AG04450 (cell line): ENCODE data around the gene HS6ST3. TPM values are rescaled to one million over a fixed set of nuclear protein-coding genes. Genes with fewer than 3 reads are reported as not detected.

Source experiments
- CTCF ChIA-PET: fragments of 300-600, 350-600 bp; formaldehyde crosslinking; extraction: SDS; loops from one replicate; lab custom pipeline; 2022; ENCODE audit warnings: antibody characterized with exemption, inconsistent platforms; lab: Charles Lee
- POLR2A ChIA-PET: fragments of 350-600 bp; formaldehyde crosslinking; extraction: SDS; loops from one replicate; lab custom pipeline; 2021; ENCODE audit warnings: antibody characterized with exemption, inconsistent platforms; lab: Yijun Ruan, JAX
- DNase-seq: peaks from one replicate; pipeline ENCODE4 v3.0.0-alpha.2; 2011; ENCODE audit warnings: low read depth, low spot score
- H3K27ac ChIP-seq: one replicate; pipeline ENCODE4 v1.5.1; 2012; ENCODE audit warnings: low read depth, low read length, control low read depth
- H3K27me3 ChIP-seq: one replicate; pipeline ENCODE4 v1.6.0; 2012; ENCODE audit warnings: low read length; ENCODE audit not compliant: control insufficient read depth, insufficient read depth
- H3K4me3 ChIP-seq: 2 replicates; pipeline ENCODE4 v1.5.1; 2011; ENCODE audit warnings: mild to moderate bottlenecking, low read depth, low read length, control low read depth
- H3K9me3 ChIP-seq: 2 replicates; pipeline ENCODE4 v1.5.1; 2012; ENCODE audit warnings: low read length; ENCODE audit not compliant: control insufficient read depth, insufficient read depth
- CTCF ChIP-seq: IDR thresholded peaks from 2 replicates; pipeline ENCODE4 v1.5.1; 2011; ENCODE audit warnings: low read depth, low read length, control low read depth, inconsistent platforms
- polyA plus RNA-seq: library from polyadenylated mRNA; depleted of rRNA; stranded (reverse); fragments of >200 nt; gene quantifications from 2 replicates; pipeline ENCODE4 v1.2.3, GENCODE V29; 2011

Gene HS6ST3
- polyA plus RNA-seq, 1 experiment: not detected

- no peak for TF ChIP-seq CTCF
- H3K27me3 ChIP-seq: no peaks in the 10 kb centered on the region
- H3K9me3 ChIP-seq: peaks cover 5% of the 10 kb centered on the region; the same call in 1 of the 2 replicates
- POLR2A ChIA-PET: no interaction called here
- DNase-seq: no peak
- CTCF ChIA-PET: no interaction called here
- no peak overlapping the region for H3K27ac ChIP-seq
- H3K4me3 ChIP-seq: no peak overlapping the region
These were observed 218.7 kb downstream of the HS6ST3 start for GRCh38 chr13:96308568-96308967.

GRCh38 chr13:96314974-96315373, 225.1 kb downstream of the HS6ST3 start:
- Histone ChIP-seq H3K27me3 (no peaks in the 10 kb centered on the region), H3K27ac (no peak overlapping the region), H3K9me3 (peaks cover 4% of the 10 kb centered on the region; the same call in 1 of the 2 replicates), H3K4me3 (no peak overlapping the region)
- TF ChIP-seq CTCF: no peak
- ChIA-PET CTCF (no interaction called here), POLR2A (no interaction called here)
- DNase-seq: no peak

GRCh38 chr13:96338030-96338429, 248.1 kb downstream of the HS6ST3 start:
- Histone ChIP-seq H3K27me3 (no peaks in the 10 kb centered on the region), H3K27ac (no peak overlapping the region), H3K4me3 (no peak overlapping the region), H3K9me3 (peaks cover 10% of the 10 kb centered on the region)
- no peak for DNase-seq
- POLR2A ChIA-PET: no interaction called here
- no peak for TF ChIP-seq CTCF
- CTCF ChIA-PET: no interaction called here

GRCh38 chr13:96342286-96342685, 252.4 kb downstream of the HS6ST3 start:
- no peaks in the 10 kb centered on the region for H3K27me3 ChIP-seq
- POLR2A ChIA-PET: no interaction called here
- no peak for TF ChIP-seq CTCF

GRCh38 chr13:96342852-96343465, 253.1 kb downstream of the HS6ST3 start:
- Histone ChIP-seq H3K27me3 (no peaks in the 10 kb centered on the region), H3K27ac (no peak overlapping the region), H3K4me3 (no peak overlapping the region), H3K9me3 (peaks cover 19% of the 10 kb centered on the region)
- POLR2A ChIA-PET: no interaction called here
- CTCF ChIA-PET: no interaction called here
- no peak for DNase-seq
- TF ChIP-seq CTCF: no peak

More at GRCh38 chr13:96342286-96342685, 252.4 kb downstream of the HS6ST3 start:
- H3K4me3 ChIP-seq: no peak overlapping the region
- no peak overlapping the region for H3K27ac ChIP-seq
- no peak for DNase-seq
- peaks cover 19% of the 10 kb centered on the region for H3K9me3 ChIP-seq
- CTCF ChIA-PET: no interaction called here
